ENCODE data around the gene AK5.

Gene AK5

DNA sequence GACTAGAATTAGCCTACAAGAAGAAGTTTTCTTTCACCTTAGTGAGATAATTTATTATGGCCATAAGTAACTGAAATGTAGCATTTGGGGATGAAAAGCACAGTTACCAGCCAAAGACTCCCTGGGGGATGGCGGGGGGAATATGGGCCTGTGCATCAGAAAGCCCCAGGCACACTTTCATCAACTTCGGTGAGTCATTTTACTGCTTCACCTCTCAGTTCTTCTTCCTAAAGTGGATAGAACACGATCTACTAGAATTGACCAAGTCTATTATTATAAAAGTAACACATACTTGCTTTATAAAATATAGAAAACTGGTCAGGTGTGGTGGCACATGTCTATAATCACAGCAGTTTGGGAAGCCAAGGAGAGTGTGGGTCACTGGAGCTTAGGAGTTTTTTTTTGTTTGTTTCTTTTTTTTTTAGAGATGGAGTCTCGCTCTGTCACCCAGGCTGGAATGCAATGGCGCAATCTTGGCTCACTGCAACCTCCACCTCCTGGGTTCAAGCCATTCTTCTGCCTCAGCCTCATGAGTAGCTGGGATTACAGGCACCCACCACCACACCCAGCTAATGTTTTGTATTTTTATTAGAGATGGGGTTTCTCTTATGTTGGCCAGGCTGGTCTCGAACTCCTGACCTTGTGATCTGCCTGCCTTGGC, 258.8 kb downstream of the AK5 start:
- Mint-ChIP-seq H3K27me3 (peaks cover 1% of the 10 kb centered on the region), H3K4me1 (peaks cover 5% of the 10 kb centered on the region), H3K9me3 (no peaks in the 10 kb centered on the region), H3K27ac (no peak overlapping the region), H3K36me3 (no peaks in the 10 kb centered on the region), H3K4me3 (no peak overlapping the region)
- no peak for DNase-seq (ENCODE audit: low spot score in 2 of 2)
- no peak for ATAC-seq (ENCODE audit: low read depth)

DNA sequence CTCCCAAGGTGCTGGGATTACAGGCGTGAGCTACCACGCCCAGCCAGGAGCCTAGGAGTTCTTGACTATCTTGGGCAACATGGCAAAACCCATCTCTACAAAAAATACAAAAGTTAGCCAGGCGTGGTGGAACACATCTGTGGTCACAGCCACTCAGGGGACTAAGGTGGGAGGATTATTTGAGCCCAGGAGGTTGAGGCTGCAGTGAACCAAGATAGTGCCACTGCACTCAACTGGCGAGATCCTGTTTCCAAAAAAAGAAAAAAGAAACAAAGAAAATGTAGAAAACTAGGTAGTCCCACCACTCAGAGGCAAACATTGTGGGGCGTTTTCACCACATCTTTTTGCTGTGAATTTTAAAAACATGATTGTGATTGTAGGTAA, 259.3 kb downstream of the AK5 start:
- DNase-seq (ENCODE audit: low spot score in 2 of 2) (no peak), ATAC-seq (ENCODE audit: low read depth) (no peak)
- Mint-ChIP-seq H3K4me1 (peaks cover 5% of the 10 kb centered on the region), H3K27me3 (peaks cover 1% of the 10 kb centered on the region), H3K4me3 (no peak overlapping the region), H3K36me3 (no peaks in the 10 kb centered on the region), H3K27ac (no peak overlapping the region), H3K9me3 (no peaks in the 10 kb centered on the region)

GRCh38 chr1:77542813-77543420, 261.1 kb downstream of the AK5 start:
- Mint-ChIP-seq H3K9me3 (no peaks in the 10 kb centered on the region), H3K4me1 (peaks cover 5% of the 10 kb centered on the region), H3K27ac (no peak overlapping the region), H3K27me3 (peaks cover 1% of the 10 kb centered on the region), H3K36me3 (peaks cover 2% of the 10 kb centered on the region), H3K4me3 (no peak overlapping the region)
- ATAC-seq (ENCODE audit: low read depth) (no peak), DNase-seq (ENCODE audit: low spot score in 2 of 2) (no peak)

DNA sequence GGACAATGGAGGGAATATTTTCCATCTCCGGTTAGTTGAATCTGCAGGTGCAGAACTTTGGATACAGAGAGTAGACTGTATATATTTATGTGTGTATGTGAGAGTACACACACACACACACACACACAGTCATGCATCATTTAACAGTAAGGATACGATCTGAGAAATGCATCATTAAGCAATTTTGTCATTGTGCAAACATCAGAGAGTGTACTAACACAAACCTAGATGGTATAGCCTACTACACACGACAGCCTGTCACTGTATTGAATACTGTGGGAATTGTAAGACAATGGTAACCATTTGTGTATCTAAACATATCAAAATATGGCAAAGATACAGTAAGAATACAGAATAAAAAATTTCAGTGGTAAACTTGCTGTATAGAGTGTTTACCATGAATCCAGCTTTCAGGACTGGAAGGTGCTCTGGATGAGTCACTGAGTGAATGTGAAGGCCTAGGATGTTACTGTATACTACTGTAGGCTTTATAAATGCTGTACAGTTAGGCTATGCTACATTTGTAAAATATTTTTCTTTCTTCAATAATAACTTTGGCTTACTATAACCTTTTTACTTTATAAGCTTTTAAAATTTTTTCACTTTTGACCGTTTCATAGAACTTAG, 262.1 kb downstream of the AK5 start:
- Mint-ChIP-seq H3K36me3 (peaks cover 2% of the 10 kb centered on the region), H3K27me3 (peaks cover 1% of the 10 kb centered on the region), H3K27ac (no peak overlapping the region), H3K4me1 (peaks cover 5% of the 10 kb centered on the region), H3K9me3 (no peaks in the 10 kb centered on the region), H3K4me3 (no peak overlapping the region)
- ATAC-seq (ENCODE audit: low read depth) (no peak), DNase-seq (ENCODE audit: low spot score in 2 of 2) (no peak)

DNA sequence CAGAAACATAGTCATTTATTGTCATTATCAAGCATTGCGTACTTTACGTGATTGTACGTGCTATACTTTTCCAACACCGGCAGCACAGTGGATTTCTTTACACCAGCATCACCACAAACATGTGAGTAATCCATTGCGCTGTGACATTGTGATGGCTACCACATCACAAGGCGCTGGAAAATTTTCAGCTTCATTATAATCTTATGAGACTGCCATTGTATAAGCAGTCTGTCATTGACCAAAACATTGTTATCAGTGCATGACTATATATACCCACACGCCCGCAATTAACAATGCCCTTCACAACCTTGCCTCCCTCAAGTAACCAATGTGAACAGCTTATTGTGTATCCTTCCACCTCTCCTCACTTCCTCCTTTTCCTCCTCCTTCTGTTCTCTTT, 263.0 kb downstream of the AK5 start:
- Mint-ChIP-seq H3K4me1 (peaks cover 5% of the 10 kb centered on the region), H3K27ac (no peak overlapping the region), H3K9me3 (no peaks in the 10 kb centered on the region), H3K27me3 (peaks cover 3% of the 10 kb centered on the region), H3K36me3 (peaks cover 2% of the 10 kb centered on the region), H3K4me3 (no peak overlapping the region)
- ATAC-seq (ENCODE audit: low read depth) (no peak), DNase-seq (ENCODE audit: low spot score in 2 of 2) (no peak)

DNA sequence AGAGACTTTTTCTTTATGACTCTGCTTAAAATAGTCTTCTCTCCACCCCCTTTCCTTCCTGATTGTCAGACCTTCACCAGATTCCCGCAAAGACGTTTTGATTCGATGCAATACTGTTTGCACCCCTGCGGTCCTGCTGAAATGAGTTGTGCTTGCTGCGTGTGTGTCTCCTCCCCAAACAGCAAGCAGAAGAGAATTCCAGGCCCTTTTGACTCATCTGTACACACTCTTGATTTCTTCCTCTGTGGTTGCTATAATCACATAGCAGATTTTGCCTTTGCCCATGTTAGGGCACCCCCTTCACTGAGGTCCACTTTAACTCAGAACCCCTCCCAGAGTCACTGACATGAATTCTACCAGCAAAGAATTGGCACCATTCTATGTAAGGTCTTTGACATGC, 264.2 kb downstream of the AK5 start:
- no peak overlapping the region for H3K4me3 Mint-ChIP-seq
- no peak for DNase-seq (ENCODE audit: low spot score in 2 of 2)
- H3K27me3 Mint-ChIP-seq: peaks cover 3% of the 10 kb centered on the region
- ATAC-seq (ENCODE audit: low read depth): no peak
- H3K9me3 Mint-ChIP-seq: no peaks in the 10 kb centered on the region
- H3K36me3 Mint-ChIP-seq: peaks cover 2% of the 10 kb centered on the region
- no peak overlapping the region for H3K27ac Mint-ChIP-seq
- peaks cover 5% of the 10 kb centered on the region for H3K4me1 Mint-ChIP-seq

DNA sequence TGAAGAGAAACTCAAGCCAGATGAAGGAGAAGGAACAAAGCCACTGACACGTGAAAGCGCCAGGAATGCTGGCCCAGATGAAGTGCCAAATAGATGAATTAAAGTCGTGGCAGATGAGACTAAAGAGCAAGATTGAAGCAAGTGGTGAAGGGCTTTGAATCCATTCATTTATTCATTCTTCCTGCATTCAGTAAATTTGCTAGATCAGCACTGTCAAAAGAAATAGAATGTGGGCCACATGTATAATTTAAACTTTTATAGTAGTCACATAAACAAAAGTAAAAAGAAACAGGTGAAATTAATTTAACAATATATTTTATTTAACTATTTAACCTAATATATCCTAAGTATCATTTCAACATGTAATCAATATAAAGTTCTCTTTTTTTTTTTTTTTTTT, 265.1 kb downstream of the AK5 start:
- Mint-ChIP-seq H3K27ac (no peak overlapping the region), H3K4me3 (no peak overlapping the region), H3K4me1 (no peaks in the 10 kb centered on the region), H3K9me3 (no peaks in the 10 kb centered on the region), H3K36me3 (peaks cover 2% of the 10 kb centered on the region), H3K27me3 (peaks cover 6% of the 10 kb centered on the region)
- no peak for DNase-seq (ENCODE audit: low spot score in 2 of 2)
- no peak for ATAC-seq (ENCODE audit: low read depth)

DNA sequence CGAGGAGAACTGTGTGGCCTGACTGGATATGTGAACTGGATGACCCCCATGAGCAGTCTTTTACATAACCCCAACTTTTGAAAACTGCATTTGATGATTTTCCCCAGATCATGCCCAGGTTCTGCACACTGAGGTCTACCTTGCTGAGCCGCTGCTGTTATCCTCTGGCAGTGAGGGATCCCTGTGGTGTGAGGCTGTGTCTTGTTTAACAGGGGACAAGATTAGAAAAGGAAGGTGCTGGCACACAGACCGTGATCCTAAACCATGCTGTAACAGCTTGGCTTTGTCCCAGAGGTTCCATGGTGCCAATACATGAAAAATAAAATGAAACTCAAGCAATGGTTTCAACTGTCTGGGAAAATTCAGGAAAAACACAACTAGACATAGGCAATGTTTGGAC, 266.5 kb downstream of the AK5 start:
- H3K9me3 Mint-ChIP-seq: no peaks in the 10 kb centered on the region
- no peak overlapping the region for H3K4me3 Mint-ChIP-seq
- H3K27me3 Mint-ChIP-seq: peaks cover 6% of the 10 kb centered on the region
- ATAC-seq (ENCODE audit: low read depth) (no peak), DNase-seq (ENCODE audit: low spot score in 2 of 2) (no peak)
- H3K36me3 Mint-ChIP-seq: peaks cover 2% of the 10 kb centered on the region
- no peaks in the 10 kb centered on the region for H3K4me1 Mint-ChIP-seq
- H3K27ac Mint-ChIP-seq: no peak overlapping the region

- DNase-seq (ENCODE audit: low spot score in 2 of 2) (no peak), ATAC-seq (ENCODE audit: low read depth) (no peak)
- peaks cover 6% of the 10 kb centered on the region for H3K27me3 Mint-ChIP-seq
- H3K4me3 Mint-ChIP-seq: no peak overlapping the region
- peaks cover 2% of the 10 kb centered on the region for H3K36me3 Mint-ChIP-seq
- H3K27ac Mint-ChIP-seq: no peak overlapping the region
- no peaks in the 10 kb centered on the region for H3K4me1 Mint-ChIP-seq
- no peaks in the 10 kb centered on the region for H3K9me3 Mint-ChIP-seq
Measured at GRCh38 chr1:77550135-77550534, 268.3 kb downstream of the AK5 start.

DNA sequence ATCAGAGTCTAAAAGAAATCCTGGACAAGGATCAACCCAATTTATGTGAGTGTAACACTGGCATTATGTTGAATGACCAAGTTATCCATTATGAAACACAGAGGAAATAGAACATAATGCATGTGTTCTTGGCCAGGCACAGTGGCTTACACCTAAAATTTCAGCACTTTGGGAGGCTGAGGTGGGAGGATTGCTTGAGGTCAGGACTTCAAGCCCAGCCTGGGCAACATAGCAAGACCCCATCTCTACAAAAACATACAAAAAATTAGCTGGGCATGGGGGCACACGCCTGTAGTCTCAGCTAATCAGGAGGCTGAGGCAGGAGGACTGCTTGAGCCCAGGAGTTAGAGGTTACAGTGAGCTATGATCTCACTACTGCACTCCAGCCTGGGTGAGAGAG, 270.8 kb downstream of the AK5 start:
- Mint-ChIP-seq H3K36me3 (no peaks in the 10 kb centered on the region), H3K27ac (no peak overlapping the region), H3K27me3 (peaks cover 6% of the 10 kb centered on the region), H3K4me3 (no peak overlapping the region), H3K4me1 (no peaks in the 10 kb centered on the region), H3K9me3 (no peaks in the 10 kb centered on the region)
- no peak for ATAC-seq (ENCODE audit: low read depth)
- no peak for DNase-seq (ENCODE audit: low spot score in 2 of 2)

GRCh38 chr1:77553568-77554291, 271.9 kb downstream of the AK5 start:
- no peaks in the 10 kb centered on the region for H3K4me1 Mint-ChIP-seq
- H3K4me3 Mint-ChIP-seq: no peak overlapping the region
- peaks cover 6% of the 10 kb centered on the region for H3K27me3 Mint-ChIP-seq
- no peak overlapping the region for H3K27ac Mint-ChIP-seq
- no peaks in the 10 kb centered on the region for H3K36me3 Mint-ChIP-seq
- DNase-seq (ENCODE audit: low spot score in 2 of 2) (no peak), ATAC-seq (ENCODE audit: low read depth) (no peak)
- no peaks in the 10 kb centered on the region for H3K9me3 Mint-ChIP-seq

DNA sequence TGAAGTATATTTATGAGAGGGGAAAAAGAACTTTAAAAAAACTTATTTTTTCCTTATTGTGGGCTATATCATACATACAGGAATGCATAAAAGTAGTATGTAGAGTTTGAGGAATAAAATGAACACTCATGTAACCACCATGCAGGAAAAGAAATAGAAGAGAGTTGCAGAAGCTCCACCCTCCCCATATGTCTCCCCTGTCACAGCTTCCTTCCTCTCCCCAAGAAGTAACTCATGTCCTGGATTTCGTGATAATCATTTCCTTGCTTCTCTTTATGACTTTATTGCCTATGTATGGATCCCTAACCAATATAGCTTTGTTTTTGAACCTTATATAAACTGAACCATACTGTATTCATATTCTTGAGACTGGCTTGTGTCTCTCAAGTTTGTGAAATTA, 274.2 kb downstream of the AK5 start:
- Mint-ChIP-seq H3K4me3 (no peak overlapping the region), H3K4me1 (no peaks in the 10 kb centered on the region), H3K9me3 (no peaks in the 10 kb centered on the region), H3K27ac (no peak overlapping the region), H3K27me3 (peaks cover 2% of the 10 kb centered on the region), H3K36me3 (peaks cover 4% of the 10 kb centered on the region)
- ATAC-seq (ENCODE audit: low read depth) (no peak), DNase-seq (ENCODE audit: low spot score in 2 of 2) (no peak)

DNA sequence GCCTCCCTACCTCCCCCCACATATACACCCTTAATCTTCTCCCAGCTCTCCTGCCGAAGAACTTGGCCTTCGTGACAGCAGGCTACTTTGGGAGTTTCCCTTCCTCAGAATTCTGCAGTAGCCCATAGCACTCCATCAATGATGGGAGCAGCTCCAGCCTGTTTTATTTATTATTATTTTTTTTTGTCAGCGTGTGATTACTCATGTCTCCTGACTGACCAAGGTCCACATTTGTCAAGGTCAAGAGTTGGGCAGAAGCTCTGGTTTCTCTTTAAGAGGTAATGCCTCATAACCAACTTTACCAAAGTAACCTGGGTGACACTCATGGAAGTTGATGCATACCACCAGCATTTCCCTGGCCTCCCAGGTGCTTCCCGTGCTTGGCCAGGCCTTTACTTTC, 275.2 kb downstream of the AK5 start:
- H3K4me3 Mint-ChIP-seq: no peak overlapping the region
- ATAC-seq (ENCODE audit: low read depth) (no peak), DNase-seq (ENCODE audit: low spot score in 2 of 2) (no peak)
- no peaks in the 10 kb centered on the region for H3K9me3 Mint-ChIP-seq
- no peaks in the 10 kb centered on the region for H3K27me3 Mint-ChIP-seq
- peaks cover 7% of the 10 kb centered on the region for H3K36me3 Mint-ChIP-seq
- no peaks in the 10 kb centered on the region for H3K4me1 Mint-ChIP-seq
- H3K27ac Mint-ChIP-seq: no peak overlapping the region

- H3K27me3 Mint-ChIP-seq: no peaks in the 10 kb centered on the region
- no peaks in the 10 kb centered on the region for H3K4me1 Mint-ChIP-seq
- peaks cover 13% of the 10 kb centered on the region for H3K36me3 Mint-ChIP-seq
- no peak overlapping the region for H3K4me3 Mint-ChIP-seq
- ATAC-seq (ENCODE audit: low read depth): no peak
- H3K9me3 Mint-ChIP-seq: no peaks in the 10 kb centered on the region
- DNase-seq (ENCODE audit: low spot score in 2 of 2): no peak
- no peak overlapping the region for H3K27ac Mint-ChIP-seq
Measured at GRCh38 chr1:77558591-77559164, 276.9 kb downstream of the AK5 start.

Measured in memory B cell (primary cell).